C4-2B (cell line): Measurements from ENCODE around the gene UROS.

Experiments used
- ZFX ChIP-seq: fragments of 450-650 bp; IDR thresholded peaks from 2 replicates; pipeline ENCODE4 v1.6.1; 2017
- TF ChIP-seq, protein P1 (sequence below): fragments of 450-650 bp; conservative IDR thresholded peaks from 2 replicates; pipeline ENCODE4 v1.5.1; 2017; ENCODE audit warnings: mild to moderate bottlenecking

DNA sequence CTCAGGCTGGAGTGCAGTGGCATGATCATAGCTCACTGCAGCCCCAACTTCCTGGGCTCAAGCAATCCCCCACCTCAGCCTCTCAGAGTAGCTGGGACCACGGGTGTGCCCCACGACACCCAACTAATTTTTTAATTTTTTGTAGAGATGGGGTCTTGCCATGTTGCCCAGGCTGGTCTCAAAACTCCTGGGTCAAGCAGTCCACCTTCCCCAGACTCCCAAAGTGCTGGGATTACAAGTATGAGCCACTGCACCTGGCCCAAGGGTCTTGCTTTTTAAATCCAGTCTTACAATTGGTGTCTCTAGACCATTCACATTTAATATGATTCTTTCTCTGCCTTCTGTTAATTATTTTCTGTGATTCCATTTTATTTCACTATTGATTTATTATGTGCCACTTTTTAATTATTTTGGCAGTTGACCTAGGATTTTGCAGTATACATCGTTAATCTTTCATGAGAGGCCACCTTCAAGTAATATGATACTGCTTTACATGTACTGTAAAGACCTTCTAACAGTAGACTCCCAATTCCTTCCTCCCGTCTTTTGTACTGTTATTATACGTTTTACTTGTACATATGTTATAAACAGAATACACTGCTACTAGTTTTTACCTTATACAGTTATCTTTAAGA lies 66.1 kb downstream of the UROS start:
- TF ChIP-seq, protein P1, sequence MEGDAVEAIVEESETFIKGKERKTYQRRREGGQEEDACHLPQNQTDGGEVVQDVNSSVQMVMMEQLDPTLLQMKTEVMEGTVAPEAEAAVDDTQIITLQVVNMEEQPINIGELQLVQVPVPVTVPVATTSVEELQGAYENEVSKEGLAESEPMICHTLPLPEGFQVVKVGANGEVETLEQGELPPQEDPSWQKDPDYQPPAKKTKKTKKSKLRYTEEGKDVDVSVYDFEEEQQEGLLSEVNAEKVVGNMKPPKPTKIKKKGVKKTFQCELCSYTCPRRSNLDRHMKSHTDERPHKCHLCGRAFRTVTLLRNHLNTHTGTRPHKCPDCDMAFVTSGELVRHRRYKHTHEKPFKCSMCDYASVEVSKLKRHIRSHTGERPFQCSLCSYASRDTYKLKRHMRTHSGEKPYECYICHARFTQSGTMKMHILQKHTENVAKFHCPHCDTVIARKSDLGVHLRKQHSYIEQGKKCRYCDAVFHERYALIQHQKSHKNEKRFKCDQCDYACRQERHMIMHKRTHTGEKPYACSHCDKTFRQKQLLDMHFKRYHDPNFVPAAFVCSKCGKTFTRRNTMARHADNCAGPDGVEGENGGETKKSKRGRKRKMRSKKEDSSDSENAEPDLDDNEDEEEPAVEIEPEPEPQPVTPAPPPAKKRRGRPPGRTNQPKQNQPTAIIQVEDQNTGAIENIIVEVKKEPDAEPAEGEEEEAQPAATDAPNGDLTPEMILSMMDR = no peak
- no peak for TF ChIP-seq ZFX
